SH-SY5Y (cell line): ENCODE data around the gene FBRSL1.

Experiments used
- GATA2 ChIP-seq: IDR thresholded peaks from 2 replicates; pipeline ENCODE4 v1.6.1; 2011; ENCODE audit warnings: mild to moderate bottlenecking, low read depth, low read length
- GATA3 ChIP-seq: IDR thresholded peaks from 2 replicates; pipeline ENCODE4 v1.6.1; 2011; ENCODE audit warnings: low read depth, mild to moderate bottlenecking, low read length, moderate library complexity

DNA sequence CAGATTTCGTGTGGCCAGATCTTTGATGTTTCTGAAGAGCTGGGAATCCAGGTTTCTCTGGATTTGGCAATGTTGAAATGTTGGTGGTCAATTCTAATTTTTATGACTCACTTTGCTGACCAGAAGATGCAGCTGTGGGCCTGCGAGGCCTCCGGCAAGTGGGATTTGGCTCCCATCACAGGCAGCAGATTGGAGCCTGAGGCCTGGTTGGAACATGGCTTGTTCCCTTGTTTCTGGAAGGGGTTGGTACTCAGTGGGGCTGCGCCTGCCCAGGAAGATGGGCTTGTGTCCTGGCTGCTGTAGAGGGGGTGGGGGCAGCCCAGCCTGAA is 23.1 kb downstream of the FBRSL1 start:
- TF ChIP-seq GATA2, result no peak
- TF ChIP-seq GATA3, result no peak
